VCaP (cell line): ENCODE measurements around the gene ATF6.

Source experiments
- H3K27ac ChIP-seq: fragments of 450-650 bp; 2 replicates; pipeline ENCODE4 v1.5.1; 2017
- TF ChIP-seq, protein P1 (sequence below): fragments of 450-650 bp; conservative IDR thresholded peaks from 2 replicates; pipeline ENCODE4 v1.5.1; 2017; ENCODE audit warnings: mild to moderate bottlenecking, moderate library complexity

ATF6 gene

DNA sequence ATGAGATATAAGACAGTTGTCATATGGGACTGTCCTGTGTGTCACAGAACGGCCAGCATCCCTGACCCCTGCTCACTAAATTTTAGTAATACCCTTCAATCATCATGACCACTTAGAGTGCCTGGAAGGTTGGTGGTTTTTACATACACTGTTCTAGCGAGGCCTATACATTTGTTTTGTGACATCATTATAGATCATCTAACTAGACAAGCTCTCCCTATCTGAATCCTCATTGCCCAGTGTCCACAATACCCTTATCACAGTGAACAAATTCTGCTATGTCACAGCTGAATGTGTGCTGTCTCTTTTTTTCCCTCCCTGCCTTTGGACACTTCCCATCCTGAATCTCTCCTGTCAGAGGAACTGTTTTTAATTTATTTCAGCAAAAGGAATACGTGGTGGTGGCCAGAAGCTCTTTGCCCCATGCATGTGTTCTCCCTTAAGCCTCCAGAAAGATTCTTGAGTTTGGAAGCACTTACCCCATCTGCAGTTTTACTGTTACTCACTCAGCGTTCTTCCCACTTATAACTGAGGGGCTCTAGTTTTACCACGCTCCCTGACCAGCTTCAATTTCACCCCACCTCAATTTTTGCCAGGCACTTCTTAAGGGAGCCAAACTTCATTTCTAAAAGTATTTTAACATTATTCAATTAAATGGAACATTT, 187.3 kb downstream of the ATF6 start:
- H3K27ac ChIP-seq: no peak overlapping the region
- TF ChIP-seq, protein P1, sequence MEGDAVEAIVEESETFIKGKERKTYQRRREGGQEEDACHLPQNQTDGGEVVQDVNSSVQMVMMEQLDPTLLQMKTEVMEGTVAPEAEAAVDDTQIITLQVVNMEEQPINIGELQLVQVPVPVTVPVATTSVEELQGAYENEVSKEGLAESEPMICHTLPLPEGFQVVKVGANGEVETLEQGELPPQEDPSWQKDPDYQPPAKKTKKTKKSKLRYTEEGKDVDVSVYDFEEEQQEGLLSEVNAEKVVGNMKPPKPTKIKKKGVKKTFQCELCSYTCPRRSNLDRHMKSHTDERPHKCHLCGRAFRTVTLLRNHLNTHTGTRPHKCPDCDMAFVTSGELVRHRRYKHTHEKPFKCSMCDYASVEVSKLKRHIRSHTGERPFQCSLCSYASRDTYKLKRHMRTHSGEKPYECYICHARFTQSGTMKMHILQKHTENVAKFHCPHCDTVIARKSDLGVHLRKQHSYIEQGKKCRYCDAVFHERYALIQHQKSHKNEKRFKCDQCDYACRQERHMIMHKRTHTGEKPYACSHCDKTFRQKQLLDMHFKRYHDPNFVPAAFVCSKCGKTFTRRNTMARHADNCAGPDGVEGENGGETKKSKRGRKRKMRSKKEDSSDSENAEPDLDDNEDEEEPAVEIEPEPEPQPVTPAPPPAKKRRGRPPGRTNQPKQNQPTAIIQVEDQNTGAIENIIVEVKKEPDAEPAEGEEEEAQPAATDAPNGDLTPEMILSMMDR: no peak

DNA sequence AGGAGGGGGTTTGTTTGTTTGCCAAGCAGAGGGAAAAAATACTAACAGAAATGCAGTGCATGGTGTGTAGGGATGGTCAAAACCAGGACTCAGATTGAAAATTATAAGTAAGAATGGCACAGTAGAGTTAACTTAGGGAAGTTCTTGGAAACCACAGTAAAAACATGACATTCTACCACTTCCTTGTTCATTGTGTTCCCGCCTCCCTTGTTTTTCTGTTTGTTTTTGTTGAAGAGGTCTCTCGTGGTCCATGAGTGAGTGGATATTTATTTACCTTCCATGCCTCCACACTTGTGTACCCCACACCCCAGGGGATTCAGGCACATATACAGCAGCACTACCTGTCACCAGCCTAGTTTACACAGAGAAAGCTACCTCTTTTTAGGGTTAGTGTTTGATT, 187.9 kb downstream of the ATF6 start:
- TF ChIP-seq, protein P1: no peak
- H3K27ac ChIP-seq: no peak overlapping the region

- no peak overlapping the region for H3K27ac ChIP-seq
- TF ChIP-seq, protein P1: no peak
These were observed 188.3 kb downstream of the ATF6 start for GRCh38 chr1:161954466-161954865.

- TF ChIP-seq, protein P1: no peak
- H3K27ac ChIP-seq: no peak overlapping the region
These were observed 189.5 kb downstream of the ATF6 start for GRCh38 chr1:161955606-161956005.

DNA sequence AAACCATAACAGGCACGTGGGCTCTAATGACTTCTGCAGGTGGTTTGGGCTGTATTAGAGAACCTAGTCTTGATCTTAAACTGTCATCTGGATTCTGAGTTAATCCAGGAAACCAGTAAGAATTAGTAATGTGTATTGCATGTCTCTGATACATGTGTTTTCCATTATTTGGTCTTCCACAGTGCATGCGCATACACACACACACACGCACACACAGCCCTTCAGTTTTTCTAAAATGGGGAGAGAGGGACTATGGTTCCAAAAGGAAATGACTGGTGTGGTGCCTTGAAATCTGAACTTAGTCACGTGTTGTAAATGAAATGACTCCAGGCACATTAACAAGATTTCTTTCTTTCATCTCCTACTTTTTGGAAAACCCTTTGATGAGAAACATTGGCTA, 190.0 kb downstream of the ATF6 start:
- H3K27ac ChIP-seq: no peak overlapping the region
- TF ChIP-seq, protein P1: no peak

DNA sequence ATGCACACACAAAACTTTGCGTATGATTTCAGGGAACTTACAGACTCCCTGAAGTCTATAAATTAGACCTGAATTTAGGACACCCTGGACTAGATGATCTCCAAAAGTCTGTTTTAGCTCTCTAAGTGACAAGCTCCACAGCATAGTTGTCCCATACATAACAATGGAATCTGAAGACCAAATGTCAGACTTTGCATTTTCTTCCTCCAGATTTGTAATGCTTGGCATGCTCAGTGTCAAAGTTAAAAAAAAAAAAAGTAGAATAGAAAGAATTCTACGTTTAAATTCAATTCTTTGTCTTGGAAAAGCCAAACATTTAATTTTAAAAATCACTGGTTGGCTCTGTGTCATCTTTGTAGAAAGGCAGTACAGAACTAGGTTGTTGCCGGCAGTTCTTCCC, 190.8 kb downstream of the ATF6 start:
- TF ChIP-seq, protein P1: no peak
- H3K27ac ChIP-seq: no peak overlapping the region

DNA sequence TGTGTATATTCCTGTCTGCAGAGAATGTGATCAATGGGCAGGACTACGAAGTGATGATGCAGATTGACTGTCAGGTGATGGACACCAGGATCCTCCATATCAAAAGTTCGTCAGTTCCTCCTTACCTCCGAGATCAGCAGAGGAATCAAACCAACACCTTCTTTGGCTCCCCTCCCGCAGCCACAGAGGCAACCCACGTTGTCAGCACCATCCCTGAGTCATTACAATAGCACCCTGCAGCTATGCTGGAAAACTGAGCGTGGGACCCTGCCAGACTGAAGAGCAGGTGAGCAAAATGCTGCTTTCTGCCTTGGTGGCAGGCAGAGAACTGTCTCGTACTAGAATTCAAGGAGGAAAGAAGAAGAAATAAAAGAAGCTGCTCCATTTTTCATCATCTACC, 192.3 kb downstream of the ATF6 start:
- TF ChIP-seq, protein P1: no peak
- no peak overlapping the region for H3K27ac ChIP-seq
